Liver (tissue), 9 donors: ENCODE results near the gene MPRIP. TPM values are rescaled to one million over a fixed set of nuclear protein-coding genes. Genes with fewer than 3 reads are reported as not detected.

Experiments used
- DNase-seq: peaks from one replicate; pipeline ENCODE4 v3.0.0-alpha.2; 2017; ENCODE audit warnings: low spot score
- H3K27ac ChIP-seq, 2 donors: one replicate each; pipeline ENCODE4 v1.7.0; 2013; ENCODE audit warnings: inconsistent platforms in 2 of 2, low read length in 2 of 2, control low read depth in 1 of 2, low read depth in 1 of 2, mild to moderate bottlenecking in 1 of 2
- H3K27me3 ChIP-seq, 4 donors: one replicate each; pipeline versions ENCODE4 v1.6.1 to v1.7.0; 2013; ENCODE audit warnings: low read length in 3 of 4, inconsistent platforms in 1 of 4, mild to moderate bottlenecking in 1 of 4, moderate library complexity in 1 of 4; ENCODE audit not compliant: control insufficient read depth in 4 of 4, insufficient read depth in 4 of 4
- H3K36me3 ChIP-seq, 4 donors: one replicate each; pipeline versions ENCODE4 v1.6.1 to v1.7.0; 2013; ENCODE audit warnings: low read length in 3 of 4, mild to moderate bottlenecking in 3 of 4, low read depth in 1 of 4, moderate library complexity in 1 of 4; ENCODE audit not compliant: control insufficient read depth in 4 of 4, insufficient read depth in 3 of 4
- H3K4me1 ChIP-seq, 4 donors: one replicate each; pipeline versions ENCODE4 v1.6.1 to v1.7.0; 2013; ENCODE audit warnings: low read length in 3 of 4, mild to moderate bottlenecking in 3 of 4, moderate library complexity in 1 of 4; ENCODE audit not compliant: control insufficient read depth in 4 of 4, insufficient read depth in 4 of 4
- H3K4me3 ChIP-seq, 3 donors: one replicate each; pipeline versions ENCODE4 v1.6.1 to v1.7.0; 2013; ENCODE audit warnings: low read length in 3 of 3, control low read depth in 1 of 3, low read depth in 1 of 3, mild to moderate bottlenecking in 1 of 3
- H3K9ac ChIP-seq, 2 donors: one replicate each; pipeline ENCODE4 v1.7.0; 2013; ENCODE audit warnings: low read length in 2 of 2, mild to moderate bottlenecking in 2 of 2, moderate library complexity in 2 of 2, control low read depth in 1 of 2, low read depth in 1 of 2
- H3K9me3 ChIP-seq, 4 donors: one replicate each; pipeline versions ENCODE4 v1.6.1 to v1.7.0; 2013; ENCODE audit warnings: low read length in 3 of 4; ENCODE audit not compliant: control insufficient read depth in 4 of 4
- CTCF ChIP-seq: fragments of 150-350 bp; IDR thresholded peaks from 2 replicates; pipeline ENCODE4 v1.5.1; 2017; ENCODE audit warnings: improper control_type of control experiment, low read depth, low read length; ENCODE audit not compliant: missing input control
- EGR1 ChIP-seq, 2 donors: IDR thresholded peaks; 2 replicates each; pipeline ENCODE4 v1.6.1; 2016 to 2018; ENCODE audit warnings: antibody characterized with exemption in 2 of 2, low read depth in 2 of 2
- FOXA1 ChIP-seq: IDR thresholded peaks from 2 replicates; pipeline ENCODE4 v1.6.1; 2016; ENCODE audit warnings: antibody characterized with exemption
- FOXA2 ChIP-seq: IDR thresholded peaks from 2 replicates; pipeline ENCODE4 v1.6.1; 2016; ENCODE audit warnings: antibody characterized with exemption
- GABPA ChIP-seq, 2 donors: IDR thresholded peaks in 1 of 2; conservative IDR thresholded peaks in 1 of 2; 2 replicates each; pipeline ENCODE4 v1.6.1; 2016; ENCODE audit warnings: antibody characterized with exemption in 2 of 2, mild to moderate bottlenecking in 1 of 2, moderate library complexity in 1 of 2
- HNF4A ChIP-seq, 2 donors: conservative IDR thresholded peaks; 2 replicates each; pipeline ENCODE4 v1.6.1; 2016; ENCODE audit warnings: antibody characterized with exemption in 2 of 2, mild to moderate bottlenecking in 2 of 2
- HNF4G ChIP-seq: IDR thresholded peaks from 2 replicates; pipeline ENCODE4 v1.6.1; 2016; ENCODE audit warnings: antibody characterized with exemption
- JUND ChIP-seq, 2 donors: IDR thresholded peaks; 2 replicates each; pipeline ENCODE4 v1.6.1; 2016; ENCODE audit warnings: antibody characterized with exemption in 2 of 2
- MAX ChIP-seq: IDR thresholded peaks from 2 replicates; pipeline ENCODE4 v1.6.1; 2016; ENCODE audit warnings: antibody characterized with exemption
- NR2F2 ChIP-seq: IDR thresholded peaks from 2 replicates; pipeline ENCODE4 v1.6.1; 2016; ENCODE audit warnings: antibody characterized with exemption
- RAD21 ChIP-seq, 2 donors: IDR thresholded peaks; 2 replicates each; pipeline ENCODE4 v1.6.1; 2016; ENCODE audit warnings: antibody characterized with exemption in 2 of 2, mild to moderate bottlenecking in 2 of 2
- RXRA ChIP-seq, 2 donors: IDR thresholded peaks; 2 replicates each; pipeline ENCODE4 v1.6.1; 2017 to 2018; ENCODE audit warnings: antibody characterized with exemption in 2 of 2, mild to moderate bottlenecking in 1 of 2
- SP1 ChIP-seq: IDR thresholded peaks from 2 replicates; pipeline ENCODE4 v1.6.1; 2018; ENCODE audit warnings: antibody characterized with exemption, mild to moderate bottlenecking
- TAF1 ChIP-seq: conservative IDR thresholded peaks from 2 replicates; pipeline ENCODE4 v1.6.1; 2016; ENCODE audit warnings: antibody characterized with exemption, mild to moderate bottlenecking
- YY1 ChIP-seq: IDR thresholded peaks from 2 replicates; pipeline ENCODE4 v1.6.1; 2016; ENCODE audit warnings: antibody characterized with exemption, mild to moderate bottlenecking
- ZBTB33 ChIP-seq: IDR thresholded peaks from 2 replicates; pipeline ENCODE4 v1.6.1; 2016; ENCODE audit warnings: antibody characterized with exemption
- WGBS: extraction: QIAGEN DNeasy Blood & Tissue Kit; methylation state at CpG from one replicate; pipeline ENCODE4 v1.1.7; 2013; 5-methylcytosine and 5-hydroxymethylcytosine counted together
- polyA plus RNA-seq, 2 donors: library from polyadenylated mRNA; stranded (reverse) in 1 of 2; unstranded in 1 of 2; fragments of 200-250 nt in 1 of 2; fragments of >200 nt in 1 of 2; fragmentation: Nextera tagmentation in 1 of 2; extraction: Ambion mirVana in 1 of 2; gene quantifications; one replicate each; pipeline versions ENCODE4 v1.2.1 to v1.2.3, GENCODE V29; 2013 to 2015
- total RNA-seq, 2 donors: library from RNA; depleted of rRNA; stranded (reverse); fragments of >200 nt; gene quantifications; one replicate each; pipeline ENCODE4 v1.2.3, GENCODE V29; 2014
- donor health status: healthy.
- donor health status: healthy.
- donor health status: healthy.
- donor health status: healthy.
- donor health status: healthy.

The MPRIP gene
- total and polyA plus RNA-seq, 4 donors: 21.2 to 61.9 (median 34.7) TPM

- Histone ChIP-seq H3K4me3 (no peak overlapping the region), H3K4me1 (peaks cover 18 to 54% (median 46%) of the 10 kb centered on the region in 4 donors), H3K27me3 (no peaks in the 10 kb centered on the region), H3K27ac (peak overlapping the region; percentile 86 to 97), H3K9ac (no peak overlapping the region), H3K9me3 (no peaks in the 10 kb centered on the region), H3K36me3 (peaks cover 0 to 7% (median 2%) of the 10 kb centered on the region in 4 donors)
- TF ChIP-seq NR2F2 (no peak), RAD21 (IDR thresholded peaks at IDR 0.05) (peak in 1 of 2 donors; percentile 15), HNF4A (conservative IDR thresholded peaks at IDR 0.05) (peak in 1 of 2 donors; percentile 26), RXRA (IDR thresholded peaks at IDR 0.05) (peak; percentile 25 to 29)
- 35% methylated on average over 6 of the region's 6 CpGs for WGBS
- DNase-seq: no peak
These were observed 37.5 kb downstream of the MPRIP start for GRCh38 chr17:17079761-17080160.

- H3K36me3 ChIP-seq: peaks cover 0 to 7% (median 2%) of the 10 kb centered on the region in 4 donors
- peak overlapping the region; percentile 86 to 97 for H3K27ac ChIP-seq
- DNase-seq: no peak
- no peak for TF ChIP-seq EGR1 (IDR thresholded peaks at IDR 0.05; ENCODE audit: low read depth in 2 of 2)
- no peak for TF ChIP-seq FOXA2
- no peak for TF ChIP-seq HNF4G
- no peak for TF ChIP-seq HNF4A (conservative IDR thresholded peaks at IDR 0.05)
- TF ChIP-seq MAX: no peak
- TF ChIP-seq NR2F2: no peak
- no peak for TF ChIP-seq FOXA1
- no peak for TF ChIP-seq SP1
- TF ChIP-seq TAF1: no peak
- no peak for TF ChIP-seq JUND (IDR thresholded peaks at IDR 0.05)
- TF ChIP-seq RAD21 (IDR thresholded peaks at IDR 0.05): no peak
- peaks cover 18 to 50% (median 43%) of the 10 kb centered on the region in 4 donors for H3K4me1 ChIP-seq
- WGBS: 82% methylated on average over 3 of the region's 3 CpGs
- H3K9ac ChIP-seq: no peak overlapping the region
- no peaks in the 10 kb centered on the region for H3K27me3 ChIP-seq
- no peak overlapping the region for H3K4me3 ChIP-seq
- no peaks in the 10 kb centered on the region for H3K9me3 ChIP-seq
These were observed 37.9 kb downstream of the MPRIP start for GRCh38 chr17:17080181-17080631.

- H3K9me3 ChIP-seq: no peaks in the 10 kb centered on the region
- 88% methylated on average over 7 of the region's 7 CpGs for WGBS
- H3K4me1 ChIP-seq: peaks cover 15 to 44% (median 39%) of the 10 kb centered on the region in 4 donors
- no peak overlapping the region for H3K4me3 ChIP-seq
- peaks cover 0 to 7% (median 2%) of the 10 kb centered on the region in 4 donors for H3K36me3 ChIP-seq
- H3K9ac ChIP-seq: no peak overlapping the region
- no peak overlapping the region for H3K27ac ChIP-seq
- TF ChIP-seq EGR1 (IDR thresholded peaks at IDR 0.05; ENCODE audit: low read depth in 2 of 2) (no peak), TAF1 (no peak), NR2F2 (no peak), YY1 (no peak), MAX (no peak), GABPA (IDR thresholded peaks at IDR 0.05 in 1 of 2, conservative IDR thresholded peaks at IDR 0.05 in 1 of 2) (no peak), HNF4G (no peak), ZBTB33 (no peak), RAD21 (IDR thresholded peaks at IDR 0.05) (no peak), FOXA2 (no peak), HNF4A (conservative IDR thresholded peaks at IDR 0.05) (no peak), FOXA1 (no peak), RXRA (IDR thresholded peaks at IDR 0.05) (no peak), SP1 (no peak), CTCF (no peak)
- H3K27me3 ChIP-seq: no peaks in the 10 kb centered on the region
- no peak for DNase-seq
These were observed 38.5 kb downstream of the MPRIP start for GRCh38 chr17:17080781-17081180.
